ENCODE data around the gene KIF22. TPM values are rescaled to one million over a fixed set of nuclear protein-coding genes. Genes with fewer than 3 reads are reported as not detected.

KIF22 gene
- polyA plus RNA-seq, 2 of the 4 experiments (the other 2 are of a cell fraction) = 64.3 to 73.7 TPM

GRCh38 chr16:29840240-29840639 is 49.7 kb downstream of the KIF22 start:
- peaks cover 8% of the 10 kb centered on the region for H3K4me1 ChIP-seq
- no peak overlapping the region for H3K4me2 ChIP-seq
- CTCF ChIA-PET = interaction anchor here (1.1 to 26.2 kb wide), 3 partner anchors 8 to 165 kb away, joined by 3 to 568 read pairs (median 53); partner anchors contain the start of genes MAZ, MVP, PAGR1 and PRRT2
- H3K9me3 ChIP-seq = no peaks in the 10 kb centered on the region
- DNase-seq (ENCODE audit: low read depth in 1 of 2, low spot score in 1 of 2) (no peak), FAIRE-seq (no peak), ATAC-seq (no peak)
- POLR2A ChIA-PET = interaction anchor here (0.7 kb wide), 1 partner anchor 15 kb away, joined by 6 read pairs; no protein-coding TSS in a partner anchor
- no peak overlapping the region for H3K27ac ChIP-seq
- no peak overlapping the region for H3K4me3 ChIP-seq
- 94% methylated on average over 9 of the region's 10 CpGs for whole genome bisulfite sequencing (ENCODE audit: missing lambda C conversion rate)
- TF ChIP-seq KDM5A (IDR thresholded peaks at IDR 0.05) = no peak
- TF ChIP-seq HMGXB4 (CRISPR knock-in tag; IDR thresholded peaks at IDR 0.05; ENCODE audit: borderline replicate concordance) = no peak
- no peak for TF ChIP-seq MAZ (IDR thresholded peaks at IDR 0.05; ENCODE audit: borderline replicate concordance, low read depth, low read length)
- no peak for TF ChIP-seq EHF (CRISPR knock-in tag; IDR thresholded peaks at IDR 0.05)
- TF ChIP-seq HDAC2 (IDR thresholded peaks at IDR 0.05) = no peak
- no peak for TF ChIP-seq NFE2L2 (conservative IDR thresholded peaks at IDR 0.05; ENCODE audit: low read length)
- no peak for TF ChIP-seq ZC3H11A (IDR thresholded peaks at IDR 0.05)
- no peak for TF ChIP-seq PHF8 (IDR thresholded peaks at IDR 0.05; ENCODE audit: borderline replicate concordance, low read depth)
- no peak for TF ChIP-seq TFCP2L1 (CRISPR knock-in tag; IDR thresholded peaks at IDR 0.05)

- Histone ChIP-seq H3K9me3 (no peaks in the 10 kb centered on the region), H3K27ac (no peak overlapping the region), H3K4me2 (no peak overlapping the region), H3K4me1 (no peaks in the 10 kb centered on the region), H3K4me3 (no peak overlapping the region)
- 93% methylated on average over 23 of the region's 23 CpGs for WGBS (ENCODE audit: missing lambda C conversion rate)
- no peak for FAIRE-seq
- no peak for DNase-seq (ENCODE audit: low read depth in 1 of 2, low spot score in 1 of 2)
- POLR2A ChIA-PET = no interaction called here
- CTCF ChIA-PET = interaction anchor here (0.6 to 26.2 kb wide), 7 partner anchors 14 to 1368 kb away, joined by 3 to 568 read pairs (median 3); partner anchors contain the start of genes ASPHD1, MAZ, MVP and PAGR1
- ATAC-seq = no peak
- TF ChIP-seq MAFK (IDR thresholded peaks at IDR 0.05; ENCODE audit: partially characterized antibody) (no peak), POLR2A (IDR thresholded peaks at IDR 0.05; ENCODE audit: low read length) (no peak), ZSCAN20 (CRISPR knock-in tag; IDR thresholded peaks at IDR 0.05) (no peak)
These were observed 51.1 kb downstream of the KIF22 start for GRCh38 chr16:29841631-29842030.

GRCh38 chr16:29842732-29843346 is 52.3 kb downstream of the KIF22 start:
- ATAC-seq (peak; percentile 61 to 63; a peak in 3 of 6 replicates), FAIRE-seq (no peak)
- TF ChIP-seq RAD21 (conservative IDR thresholded peaks at IDR 0.05 in 1 of 2, IDR thresholded peaks at IDR 0.05 in 1 of 2) = no peak
- TF ChIP-seq MAFK (IDR thresholded peaks at IDR 0.05; ENCODE audit: partially characterized antibody) = no peak
- TF ChIP-seq NFE2L2 (conservative IDR thresholded peaks at IDR 0.05; ENCODE audit: low read length) = no peak
- TF ChIP-seq USF2 (IDR thresholded peaks at IDR 0.05) = no peak
- TF ChIP-seq E2F6 (IDR thresholded peaks at IDR 0.05; ENCODE audit: borderline replicate concordance, low read depth) = no peak
- TF ChIP-seq NPAS2 (CRISPR knock-in tag; IDR thresholded peaks at IDR 0.05; ENCODE audit: borderline replicate concordance) = no peak
- TF ChIP-seq FOSB (CRISPR knock-in tag; IDR thresholded peaks at IDR 0.05) = no peak
- no peak for TF ChIP-seq HMGXB4 (CRISPR knock-in tag; IDR thresholded peaks at IDR 0.05; ENCODE audit: borderline replicate concordance)
- TF ChIP-seq PHF8 (IDR thresholded peaks at IDR 0.05; ENCODE audit: borderline replicate concordance, low read depth) = no peak
- no peak for TF ChIP-seq ELK1 (IDR thresholded peaks at IDR 0.05; ENCODE audit: low read depth, low read length)
- TF ChIP-seq CTCF (IDR thresholded peaks at IDR 0.05) = no peak
- no peak for TF ChIP-seq FOXS1 (CRISPR knock-in tag; IDR thresholded peaks at IDR 0.05)
- no peak for TF ChIP-seq POLR2AphosphoS2 (conservative IDR thresholded peaks at IDR 0.05; ENCODE audit: low read length)
- TF ChIP-seq RARB (CRISPR knock-in tag; IDR thresholded peaks at IDR 0.05) = no peak
- no peak for TF ChIP-seq HES2 (IDR thresholded peaks at IDR 0.05)
- TF ChIP-seq JUN (IDR thresholded peaks at IDR 0.05) = no peak

More at GRCh38 chr16:29842732-29843346, 52.3 kb downstream of the KIF22 start:
- CTCF ChIA-PET = interaction anchor here (0.6 to 26.2 kb wide), 5 partner anchors 10 to 196 kb away, joined by 3 to 568 read pairs (median 4); partner anchors contain the start of genes MAZ, MVP, PAGR1 and PRRT2
- no peaks in the 10 kb centered on the region for H3K4me1 ChIP-seq
- H3K4me2 ChIP-seq = no peak overlapping the region
- no peak overlapping the region for H3K27ac ChIP-seq
- no peak for DNase-seq (ENCODE audit: low read depth in 1 of 2, low spot score in 1 of 2)
- no peaks in the 10 kb centered on the region for H3K9me3 ChIP-seq
- no peak overlapping the region for H3K4me3 ChIP-seq
- POLR2A ChIA-PET = no interaction called here
- 96% methylated on average over 9 of the region's 9 CpGs for WGBS (ENCODE audit: missing lambda C conversion rate)
